ENCODE measurements around the gene SEMA5B.

- TF ChIP-seq JUNB (IDR thresholded peaks at IDR 0.05; ENCODE audit: unreplicated experiment) (no peak), CTCF (conservative IDR thresholded peaks at IDR 0.05; ENCODE audit: low read depth in 2 of 2) (no peak), POLR2AphosphoS5 (IDR thresholded peaks at IDR 0.05; ENCODE audit: low read depth) (no peak), EZH2phosphoT487 (IDR thresholded peaks at IDR 0.05; ENCODE audit: unreplicated experiment) (no peak), EZH2 (IDR thresholded peaks at IDR 0.05; ENCODE audit: low read depth, unreplicated experiment) (no peak), REST (IDR thresholded peaks at IDR 0.05; ENCODE audit: unreplicated experiment) (no peak), CREB1 (CRISPR knock-in tag; IDR thresholded peaks at IDR 0.05; ENCODE audit: low read depth) (no peak), ZNF331 (CRISPR knock-in tag; IDR thresholded peaks at IDR 0.05; ENCODE audit: low read depth) (no peak), ETS1 (IDR thresholded peaks at IDR 0.05) (no peak), STAT1 (IDR thresholded peaks at IDR 0.05; ENCODE audit: unreplicated experiment) (no peak)
Measured at GRCh38 chr3:122984650-122985049, 42.9 kb downstream of the SEMA5B start.
